Measurements from ENCODE around the gene TTPAL. TPM values are rescaled to one million over a fixed set of nuclear protein-coding genes. Genes with fewer than 3 reads are reported as not detected.

TTPAL gene
- total and polyA plus RNA-seq, 2 donors (not counting 3 experiments of a cell fraction or from before 2014, with no cell fraction given): 4.0 to 8.0 TPM

DNA sequence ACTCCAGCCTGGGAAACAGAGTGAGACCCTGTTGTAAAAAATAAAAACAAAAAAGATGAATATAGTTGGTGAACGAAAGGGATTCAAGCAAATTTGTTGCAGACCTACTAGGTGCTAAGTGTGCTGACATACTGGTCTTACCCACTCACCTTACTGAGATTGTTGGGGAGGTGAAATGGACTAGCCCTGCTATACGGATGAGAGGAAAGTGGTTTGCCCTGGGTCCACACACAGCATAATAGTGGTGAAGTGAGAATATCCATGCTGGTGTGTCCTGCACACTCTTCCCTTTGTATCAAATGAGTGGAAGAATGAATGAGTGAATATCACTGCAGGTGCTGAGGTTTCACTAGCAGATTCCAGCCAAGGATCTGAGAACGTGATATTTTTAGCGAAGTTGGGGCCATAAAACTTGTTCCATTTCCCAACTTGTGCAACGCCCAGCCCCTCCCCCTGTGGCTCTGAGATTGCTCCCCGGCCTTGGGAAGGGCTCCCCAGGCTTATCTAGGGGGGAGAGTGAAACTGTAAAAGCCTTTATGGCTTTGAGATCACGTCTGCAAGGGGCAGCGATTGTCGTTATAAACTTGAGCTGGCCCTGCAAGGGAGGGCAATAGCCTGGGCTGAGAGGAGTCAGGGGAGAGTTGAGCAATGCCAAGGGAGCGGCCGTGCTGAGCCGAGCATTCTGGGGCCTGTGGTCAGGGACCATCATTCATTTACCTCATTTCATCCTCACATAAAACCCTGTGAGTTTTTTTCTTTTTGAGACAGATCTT lies 33.2 kb upstream of the TTPAL start:
- H3K27me3 ChIP-seq (ENCODE audit: control insufficient read depth in 2 of 2, insufficient read depth in 2 of 2, low read length in 2 of 2): no peaks in the 10 kb centered on the region
- no peaks in the 10 kb centered on the region for H3K4me1 ChIP-seq (ENCODE audit: control insufficient read depth, extremely low read depth, insufficient read depth, low read length)
- no peak overlapping the region for H2AFZ ChIP-seq (ENCODE audit: low read depth, low read length)
- H4K20me1 ChIP-seq (replicated peaks; ENCODE audit: control insufficient read depth, extremely low read depth, insufficient read depth, low read length): no peaks in the 10 kb centered on the region
- H3K4me3 ChIP-seq (replicated peaks in 1 of 3; ENCODE audit: insufficient read depth in 1 of 3, low read depth in 1 of 3, low read length in 3 of 3): no peak overlapping the region
- TF ChIP-seq JUN (IDR thresholded peaks at IDR 0.05; ENCODE audit: borderline replicate concordance, insufficient read depth, insufficient read length, low read depth) (no peak), POLR2AphosphoS5 (IDR thresholded peaks at IDR 0.05; ENCODE audit: insufficient read depth, low read depth, low read length) (no peak)
- ChIA-PET CTCF (no interaction called here), POLR2A (no interaction called here)
- no peaks in the 10 kb centered on the region for H3K79me2 ChIP-seq (ENCODE audit: control insufficient read depth, insufficient read depth, low read length)
- H3K9ac ChIP-seq (replicated peaks; ENCODE audit: extremely low read depth, insufficient read depth, low read length): no peak overlapping the region
- dilution Hi-C loops (cut with MboI; ENCODE audit: extremely low pct_ligation_motif_present, low sequenced_read_pairs): no loop called here
- no peaks in the 10 kb centered on the region for H3K9me3 ChIP-seq (replicated peaks; ENCODE audit: control insufficient read depth, insufficient read depth, low read length)
- intact Hi-C loops (cut with micrococcal nuclease): no loop called here
- no peak overlapping the region for H3K4me2 ChIP-seq (ENCODE audit: insufficient read depth, low read length)
- no peak overlapping the region for H3K27ac ChIP-seq (ENCODE audit: insufficient read depth, low read depth, low read length)
- BruUV-seq (replicated peaks): no TSS peak
- no peaks in the 10 kb centered on the region for H3K9me1 ChIP-seq (replicated peaks; ENCODE audit: control insufficient read depth, extremely low read depth, insufficient read depth, low read length)
- no peaks in the 10 kb centered on the region for H3K36me3 ChIP-seq (ENCODE audit: control insufficient read depth in 2 of 2, extremely low read depth in 1 of 2, insufficient read depth in 2 of 2, low read length in 2 of 2)
- DNase-seq (ENCODE audit: low read depth, low spot score) (no peak), FAIRE-seq (no peak)

DNA sequence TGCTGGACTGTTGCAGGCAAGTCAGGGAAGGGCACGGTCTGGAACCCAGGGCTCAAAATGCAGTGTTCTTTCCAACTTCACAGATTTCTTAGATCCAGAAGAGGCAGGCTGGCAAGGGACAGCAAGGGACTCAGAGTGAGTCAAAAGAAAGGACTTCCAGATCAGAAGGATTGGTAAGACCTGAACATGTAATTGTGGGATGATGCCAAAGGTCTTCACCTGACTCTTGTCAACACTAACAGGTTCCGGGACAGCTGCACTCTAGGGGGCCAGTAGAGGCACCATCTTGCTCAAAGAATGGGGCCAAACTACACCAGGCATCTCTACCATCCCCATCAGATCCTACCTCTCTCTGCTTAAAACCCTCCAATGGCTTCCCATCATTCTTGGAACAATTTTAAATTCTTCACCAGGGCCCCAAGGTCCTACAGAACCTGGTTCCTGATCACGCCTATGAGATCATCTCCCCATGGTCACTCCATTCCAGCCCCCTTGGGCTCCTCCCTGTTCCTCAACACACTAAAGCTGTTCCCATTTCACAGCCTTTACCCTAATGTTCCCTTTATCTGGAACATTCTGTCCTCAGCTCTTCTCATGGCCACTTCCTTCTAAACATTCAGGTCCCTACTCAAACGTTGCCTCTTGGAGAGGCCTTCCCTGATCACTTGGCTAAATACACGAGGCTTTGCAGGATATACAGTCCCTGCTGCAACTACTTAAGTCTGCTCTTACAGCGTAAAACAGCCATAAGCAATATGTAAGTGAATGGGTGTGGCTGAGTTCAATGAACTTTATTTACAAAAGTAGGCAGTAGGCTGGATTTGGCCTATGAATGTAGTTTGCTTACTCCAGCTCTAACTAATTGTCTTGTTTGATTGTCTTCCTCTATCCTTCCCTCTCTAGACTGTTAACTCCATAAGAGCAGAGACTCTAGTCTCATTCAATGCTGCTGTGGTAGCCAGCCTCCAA lies 29.6 kb upstream of the TTPAL start:
- Histone ChIP-seq H3K79me2 (ENCODE audit: control insufficient read depth, insufficient read depth, low read length) (no peaks in the 10 kb centered on the region), H3K9me1 (replicated peaks; ENCODE audit: control insufficient read depth, extremely low read depth, insufficient read depth, low read length) (no peaks in the 10 kb centered on the region), H3K36me3 (ENCODE audit: control insufficient read depth in 2 of 2, extremely low read depth in 1 of 2, insufficient read depth in 2 of 2, low read length in 2 of 2) (no peaks in the 10 kb centered on the region), H3K9me3 (replicated peaks; ENCODE audit: control insufficient read depth, insufficient read depth, low read length) (no peaks in the 10 kb centered on the region), H3K4me2 (ENCODE audit: insufficient read depth, low read length) (no peak overlapping the region), H2AFZ (ENCODE audit: low read depth, low read length) (no peak overlapping the region), H3K27me3 (ENCODE audit: control insufficient read depth in 2 of 2, insufficient read depth in 2 of 2, low read length in 2 of 2) (peaks cover 0 to 4% of the 10 kb centered on the region in 2 experiments), H3K9ac (replicated peaks; ENCODE audit: extremely low read depth, insufficient read depth, low read length) (no peak overlapping the region), H3K27ac (ENCODE audit: insufficient read depth, low read depth, low read length) (no peak overlapping the region), H4K20me1 (replicated peaks; ENCODE audit: control insufficient read depth, extremely low read depth, insufficient read depth, low read length) (no peaks in the 10 kb centered on the region), H3K4me3 (replicated peaks in 1 of 3; ENCODE audit: insufficient read depth in 1 of 3, low read depth in 1 of 3, low read length in 3 of 3) (no peak overlapping the region), H3K4me1 (ENCODE audit: control insufficient read depth, extremely low read depth, insufficient read depth, low read length) (no peaks in the 10 kb centered on the region)
- ChIA-PET CTCF (no interaction called here), POLR2A (no interaction called here)
- dilution Hi-C loops (cut with MboI; ENCODE audit: extremely low pct_ligation_motif_present, low sequenced_read_pairs) (no loop called here), intact Hi-C loops (cut with micrococcal nuclease) (no loop called here)
- TF ChIP-seq FOS (IDR thresholded peaks at IDR 0.05; ENCODE audit: borderline replicate concordance, insufficient read depth, low read length): no peak
- TF ChIP-seq GATA2 (IDR thresholded peaks at IDR 0.05; ENCODE audit: insufficient read depth, insufficient read length, low read depth, low read length): no peak
- no peak for TF ChIP-seq CTCF (IDR thresholded peaks at IDR 0.05; ENCODE audit: extremely low read depth in 1 of 2, insufficient read depth in 1 of 2, low read depth in 1 of 2, low read length in 2 of 2)
- no peak for TF ChIP-seq JUN (IDR thresholded peaks at IDR 0.05; ENCODE audit: borderline replicate concordance, insufficient read depth, insufficient read length, low read depth)
- no peak for TF ChIP-seq POLR2AphosphoS5 (IDR thresholded peaks at IDR 0.05; ENCODE audit: insufficient read depth, low read depth, low read length)
- no peak for TF ChIP-seq POLR2A (IDR thresholded peaks at IDR 0.05; ENCODE audit: low read depth, low read length)
- TF ChIP-seq MAX (IDR thresholded peaks at IDR 0.05; ENCODE audit: insufficient read depth, insufficient read length): no peak
- TF ChIP-seq MYC (IDR thresholded peaks at IDR 0.05; ENCODE audit: low read depth, low read length): no peak
- no peak for TF ChIP-seq EZH2 (IDR thresholded peaks at IDR 0.05; ENCODE audit: borderline replicate concordance, low read depth, low read length, severe bottlenecking)
- BruUV-seq (replicated peaks): no TSS peak
- DNase-seq (ENCODE audit: low read depth, low spot score) (no peak), FAIRE-seq (no peak)

All from endothelial cell of umbilical vein (primary cell).